Measurements from ENCODE around the gene ARID3B.

DNA sequence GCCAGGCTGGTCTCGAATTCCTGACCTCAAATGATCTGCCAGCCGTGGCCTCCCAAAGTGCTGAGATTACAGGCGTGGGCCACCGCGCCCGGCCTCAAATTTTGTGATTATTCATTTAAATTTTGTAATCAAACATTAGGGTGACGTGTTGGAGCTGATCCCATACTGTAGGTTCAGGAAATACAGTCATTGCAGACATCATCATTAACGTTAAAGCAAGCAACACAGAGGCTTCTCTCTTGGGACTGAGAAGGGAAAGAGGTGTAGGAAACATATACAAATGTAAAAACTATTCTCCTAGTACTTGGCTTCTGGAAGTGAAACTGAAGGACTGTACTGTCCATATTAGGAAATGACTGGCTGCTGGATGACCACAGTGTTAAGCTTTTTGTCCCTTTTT, 11.1 kb upstream of the ARID3B start:
- TF ChIP-seq, protein P1, sequence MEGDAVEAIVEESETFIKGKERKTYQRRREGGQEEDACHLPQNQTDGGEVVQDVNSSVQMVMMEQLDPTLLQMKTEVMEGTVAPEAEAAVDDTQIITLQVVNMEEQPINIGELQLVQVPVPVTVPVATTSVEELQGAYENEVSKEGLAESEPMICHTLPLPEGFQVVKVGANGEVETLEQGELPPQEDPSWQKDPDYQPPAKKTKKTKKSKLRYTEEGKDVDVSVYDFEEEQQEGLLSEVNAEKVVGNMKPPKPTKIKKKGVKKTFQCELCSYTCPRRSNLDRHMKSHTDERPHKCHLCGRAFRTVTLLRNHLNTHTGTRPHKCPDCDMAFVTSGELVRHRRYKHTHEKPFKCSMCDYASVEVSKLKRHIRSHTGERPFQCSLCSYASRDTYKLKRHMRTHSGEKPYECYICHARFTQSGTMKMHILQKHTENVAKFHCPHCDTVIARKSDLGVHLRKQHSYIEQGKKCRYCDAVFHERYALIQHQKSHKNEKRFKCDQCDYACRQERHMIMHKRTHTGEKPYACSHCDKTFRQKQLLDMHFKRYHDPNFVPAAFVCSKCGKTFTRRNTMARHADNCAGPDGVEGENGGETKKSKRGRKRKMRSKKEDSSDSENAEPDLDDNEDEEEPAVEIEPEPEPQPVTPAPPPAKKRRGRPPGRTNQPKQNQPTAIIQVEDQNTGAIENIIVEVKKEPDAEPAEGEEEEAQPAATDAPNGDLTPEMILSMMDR (IDR thresholded peaks at IDR 0.05; ENCODE audit: borderline replicate concordance, extremely low read depth, low read length, poor library complexity, severe bottlenecking), result no peak
- no peak for TF ChIP-seq EZH2 (IDR thresholded peaks at IDR 0.05; ENCODE audit: borderline replicate concordance, low read depth, low read length, severe bottlenecking)

All from DND-41 (cell line).